Measurements from ENCODE around the gene RPP14. TPM values are rescaled to one million over a fixed set of nuclear protein-coding genes. Genes with fewer than 3 reads are reported as not detected.
A peak's percentile ranks its signal among the peaks of the same experiment; 100 is the strongest.
"Not testable (repeated sequence)": the region's sequence is repeated elsewhere in the genome, so short reads cannot be mapped to it uniquely, and the experiment has no call there.

Gene RPP14
- total RNA-seq, 6 experiments from 2014 or later: 14.5 to 19.9 (median 16.0) TPM

- DNase-seq: no peak
- Mint-ChIP-seq H3K27ac (peak overlapping the region; percentile 70; the same call in 1 of the 2 replicates), H3K4me3 (peak overlapping the region; percentile 99), H3K4me1 (ENCODE audit: low read depth) (peaks cover 60% of the 10 kb centered on the region), H3K9me3 (no peaks in the 10 kb centered on the region), H3K27me3 (ENCODE audit: insufficient read depth) (no peaks in the 10 kb centered on the region; the same call in 1 of the 2 replicates), H3K36me3 (ENCODE audit: low read depth) (peaks cover 7% of the 10 kb centered on the region)
- TF ChIP-seq CTCF (IDR thresholded peaks at IDR 0.05): no peak
Measured at GRCh38 chr3:58334013-58334321, 27.9 kb downstream of the RPP14 start.

GRCh38 chr3:58334506-58334884, 28.4 kb downstream of the RPP14 start:
- H3K4me1 Mint-ChIP-seq (ENCODE audit: low read depth): peaks cover 60% of the 10 kb centered on the region
- no peaks in the 10 kb centered on the region for H3K9me3 Mint-ChIP-seq
- H3K4me3 Mint-ChIP-seq: peak overlapping the region; percentile 99
- no peak for TF ChIP-seq CTCF (IDR thresholded peaks at IDR 0.05)
- no peaks in the 10 kb centered on the region; the same call in 1 of the 2 replicates for H3K27me3 Mint-ChIP-seq (ENCODE audit: insufficient read depth)
- no peak for DNase-seq
- peak overlapping the region; percentile 91 for H3K27ac Mint-ChIP-seq
- peaks cover 13% of the 10 kb centered on the region for H3K36me3 Mint-ChIP-seq (ENCODE audit: low read depth)

- H3K9me3 Mint-ChIP-seq: no peaks in the 10 kb centered on the region
- H3K27ac Mint-ChIP-seq: peak overlapping the region; percentile 91
- H3K4me3 Mint-ChIP-seq: peak overlapping the region; percentile 99
- H3K27me3 Mint-ChIP-seq (ENCODE audit: insufficient read depth): no peaks in the 10 kb centered on the region; the same call in 1 of the 2 replicates
- DNase-seq: no peak
- TF ChIP-seq CTCF (IDR thresholded peaks at IDR 0.05): no peak
- H3K4me1 Mint-ChIP-seq (ENCODE audit: low read depth): peaks cover 57% of the 10 kb centered on the region
- H3K36me3 Mint-ChIP-seq (ENCODE audit: low read depth): peaks cover 13% of the 10 kb centered on the region
Measured at GRCh38 chr3:58335652-58335947, 29.6 kb downstream of the RPP14 start.

- peak overlapping the region; percentile 91 for H3K27ac Mint-ChIP-seq
- H3K4me1 Mint-ChIP-seq (ENCODE audit: low read depth): peaks cover 58% of the 10 kb centered on the region
- TF ChIP-seq CTCF (IDR thresholded peaks at IDR 0.05): no peak
- no peaks in the 10 kb centered on the region for H3K9me3 Mint-ChIP-seq
- H3K4me3 Mint-ChIP-seq: peak overlapping the region; percentile 99
- DNase-seq: peak; percentile 78
- peaks cover 13% of the 10 kb centered on the region for H3K36me3 Mint-ChIP-seq (ENCODE audit: low read depth)
- no peaks in the 10 kb centered on the region; the same call in 1 of the 2 replicates for H3K27me3 Mint-ChIP-seq (ENCODE audit: insufficient read depth)
Measured at GRCh38 chr3:58336135-58336882, 30.3 kb downstream of the RPP14 start.

GRCh38 chr3:58337190-58337589, 31.1 kb downstream of the RPP14 start:
- peaks cover 13% of the 10 kb centered on the region for H3K36me3 Mint-ChIP-seq (ENCODE audit: low read depth)
- no peak overlapping the region for H3K27ac Mint-ChIP-seq

GRCh38 chr3:58339146-58339545, 33.1 kb downstream of the RPP14 start:
- H3K9me3 Mint-ChIP-seq; H3K27me3 Mint-ChIP-seq (ENCODE audit: insufficient read depth); H3K27ac Mint-ChIP-seq; DNase-seq; H3K4me3 Mint-ChIP-seq: not testable (repeated sequence)
- Mint-ChIP-seq H3K36me3 (ENCODE audit: low read depth) (peaks cover 17% of the 10 kb centered on the region), H3K4me1 (ENCODE audit: low read depth) (peaks cover 49% of the 10 kb centered on the region)

More at GRCh38 chr3:58337190-58337589, 31.1 kb downstream of the RPP14 start:
- no peaks in the 10 kb centered on the region; the same call in 1 of the 2 replicates for H3K27me3 Mint-ChIP-seq (ENCODE audit: insufficient read depth)
- DNase-seq: no peak
- peaks cover 60% of the 10 kb centered on the region for H3K4me1 Mint-ChIP-seq (ENCODE audit: low read depth)
- no peak overlapping the region for H3K4me3 Mint-ChIP-seq
- no peak for TF ChIP-seq CTCF (IDR thresholded peaks at IDR 0.05)
- H3K9me3 Mint-ChIP-seq: no peaks in the 10 kb centered on the region
